Rectal smooth muscle tissue (tissue), 1 donor: ENCODE data around the gene PALLD.

Experiments used
- H3K27ac ChIP-seq: one replicate; pipeline ENCODE4 v1.7.0; 2013; ENCODE audit warnings: low read depth, low read length, inconsistent platforms
- H3K27me3 ChIP-seq: one replicate; pipeline ENCODE4 v1.7.0; 2013; ENCODE audit warnings: low read length; ENCODE audit not compliant: control insufficient read depth, insufficient read depth
- H3K36me3 ChIP-seq: one replicate; pipeline ENCODE4 v1.7.0; 2013; ENCODE audit warnings: low read length; ENCODE audit not compliant: control insufficient read depth, insufficient read depth
- H3K4me1 ChIP-seq: one replicate; pipeline ENCODE4 v1.7.0; 2013; ENCODE audit warnings: low read length; ENCODE audit not compliant: control insufficient read depth, insufficient read depth
- H3K4me3 ChIP-seq: one replicate; pipeline ENCODE4 v1.7.0; 2013; ENCODE audit warnings: low read length
- H3K9ac ChIP-seq: one replicate; pipeline ENCODE4 v1.7.0; 2013; ENCODE audit warnings: low read length

PALLD gene

DNA sequence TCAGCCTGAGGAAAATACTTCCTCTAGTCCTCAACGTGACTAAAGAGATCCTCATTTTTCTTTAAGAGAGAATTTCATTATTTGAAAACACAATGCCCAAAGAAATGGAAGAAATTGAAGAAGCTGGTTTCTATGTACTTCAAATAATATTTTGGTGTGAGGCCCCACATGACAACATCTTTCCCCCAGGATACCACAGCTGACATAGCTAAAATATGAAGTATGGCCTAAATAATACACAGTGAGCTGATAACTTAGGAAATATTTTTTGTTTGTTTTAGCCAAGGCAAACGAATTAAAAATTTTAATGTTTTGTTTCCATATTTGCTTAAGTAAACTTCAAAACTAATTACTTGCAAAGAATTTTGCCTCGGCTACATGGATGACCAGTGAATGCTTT, 364.0 kb downstream of the PALLD start:
- Histone ChIP-seq H3K27me3 (no peaks in the 10 kb centered on the region), H3K9ac (no peak overlapping the region), H3K4me1 (peaks cover 44% of the 10 kb centered on the region), H3K36me3 (no peaks in the 10 kb centered on the region), H3K27ac (peak overlapping the region; percentile 63), H3K4me3 (no peak overlapping the region)

DNA sequence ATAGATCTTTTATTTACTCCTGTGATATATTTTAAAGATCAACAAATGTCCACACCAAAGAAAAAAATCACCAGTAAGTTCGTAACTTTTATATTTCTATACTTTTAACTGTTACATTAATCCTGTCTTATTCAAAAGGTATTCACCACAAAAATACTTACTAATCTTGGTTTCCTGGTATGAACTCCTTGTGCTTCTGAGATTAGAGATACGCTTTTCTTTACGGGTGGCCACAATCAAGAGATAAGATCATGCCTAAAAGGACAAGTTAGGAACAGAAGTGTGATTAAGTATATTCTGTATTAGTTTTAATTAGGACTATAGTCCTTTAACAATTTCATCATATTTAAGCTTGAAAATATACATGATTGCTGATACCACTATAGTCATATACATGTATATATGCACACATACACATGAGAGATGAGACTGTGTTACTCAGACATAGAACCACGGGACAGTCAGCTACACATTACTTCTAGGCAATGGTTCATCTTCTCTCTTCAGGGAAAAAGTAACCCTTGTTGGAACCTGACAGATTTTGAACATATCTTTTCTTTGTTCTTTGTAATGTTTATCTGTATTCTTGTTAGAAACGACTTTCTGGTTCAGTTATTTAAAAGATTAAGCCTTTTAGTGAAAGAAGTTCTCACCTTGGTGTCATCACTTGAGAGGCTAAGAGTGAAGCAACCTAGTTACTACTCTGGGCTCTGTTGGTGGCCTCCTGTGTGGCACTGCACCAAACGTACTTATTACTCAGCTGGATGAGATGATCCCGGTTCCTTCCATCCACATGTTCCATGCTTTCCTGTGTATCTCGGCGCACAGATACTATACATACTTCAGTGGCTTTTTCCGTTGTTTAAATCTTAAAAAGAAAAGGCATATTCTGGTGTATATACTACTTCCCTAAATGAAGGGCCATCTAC, 367.1 kb downstream of the PALLD start:
- no peaks in the 10 kb centered on the region for H3K27me3 ChIP-seq
- H3K36me3 ChIP-seq, result no peaks in the 10 kb centered on the region
- no peak overlapping the region for H3K4me3 ChIP-seq
- H3K9ac ChIP-seq, result no peak overlapping the region
- peaks cover 30% of the 10 kb centered on the region for H3K4me1 ChIP-seq
- no peak overlapping the region for H3K27ac ChIP-seq

DNA sequence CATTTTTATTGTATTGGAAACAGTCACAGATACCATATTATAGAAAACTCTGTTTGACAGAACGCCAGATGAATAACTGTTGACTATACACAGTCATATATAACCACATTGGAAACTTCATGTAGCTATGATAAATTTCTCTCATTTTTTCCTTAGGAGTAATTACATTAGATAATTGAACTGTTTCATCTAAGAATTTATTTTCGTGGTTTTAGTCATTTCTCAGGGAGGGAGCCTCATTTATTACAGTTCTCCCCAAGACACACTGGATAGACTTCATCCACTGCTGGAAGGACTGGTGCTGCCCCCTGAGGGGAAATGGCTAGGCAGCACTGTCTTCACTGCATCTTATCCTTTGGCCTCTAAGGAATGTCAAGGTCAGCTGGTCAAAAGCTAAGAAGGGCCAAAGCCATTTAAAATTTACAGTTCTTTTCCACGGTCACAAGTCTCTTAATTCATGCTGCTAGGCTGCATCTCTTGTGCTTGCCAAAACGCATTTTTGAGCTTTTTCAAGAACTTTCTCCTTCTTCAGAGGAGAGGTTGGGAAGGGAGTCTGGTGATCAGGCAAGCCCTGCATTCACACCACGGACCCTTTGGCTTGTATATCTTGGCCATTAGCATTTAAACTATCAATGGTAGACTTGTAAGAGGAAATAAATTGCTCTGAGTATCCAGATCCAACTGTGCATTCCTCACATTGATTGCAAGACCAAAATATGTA, 368.1 kb downstream of the PALLD start:
- peak overlapping the region; percentile 21 for H3K27ac ChIP-seq
- no peak overlapping the region for H3K4me3 ChIP-seq
- H3K4me1 ChIP-seq, result peaks cover 27% of the 10 kb centered on the region
- H3K9ac ChIP-seq, result no peak overlapping the region
- H3K27me3 ChIP-seq, result no peaks in the 10 kb centered on the region
- H3K36me3 ChIP-seq, result no peaks in the 10 kb centered on the region

DNA sequence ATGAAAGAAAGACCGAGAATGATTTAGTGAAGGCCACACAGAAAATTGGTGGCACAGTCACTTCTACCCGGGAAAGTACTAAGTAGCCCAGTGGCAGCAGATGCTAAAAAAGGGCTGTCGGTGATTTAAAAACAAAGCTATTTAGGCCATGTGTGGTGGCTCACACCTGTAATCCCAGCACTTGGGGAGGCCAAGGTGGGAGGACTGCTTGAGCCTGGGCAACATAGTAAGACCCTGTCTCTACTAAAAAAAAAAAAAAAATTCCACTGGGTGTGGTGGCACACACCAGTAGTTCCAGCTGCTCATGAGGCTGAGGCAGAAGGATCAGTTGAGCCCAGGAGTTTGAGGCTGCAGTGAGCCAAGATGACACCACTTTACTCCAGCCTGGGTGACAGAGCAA, 369.0 kb downstream of the PALLD start:
- no peaks in the 10 kb centered on the region for H3K27me3 ChIP-seq
- H3K9ac ChIP-seq, result no peak overlapping the region
- H3K4me1 ChIP-seq, result peaks cover 27% of the 10 kb centered on the region
- H3K36me3 ChIP-seq, result no peaks in the 10 kb centered on the region
- H3K4me3 ChIP-seq, result no peak overlapping the region
- no peak overlapping the region for H3K27ac ChIP-seq

GRCh38 chr4:168866635-168867034, 369.8 kb downstream of the PALLD start:
- H3K4me3 ChIP-seq, result no peak overlapping the region
- H3K36me3 ChIP-seq, result no peaks in the 10 kb centered on the region
- no peaks in the 10 kb centered on the region for H3K27me3 ChIP-seq
- H3K27ac ChIP-seq, result no peak overlapping the region
- H3K4me1 ChIP-seq, result peaks cover 33% of the 10 kb centered on the region
- no peak overlapping the region for H3K9ac ChIP-seq

DNA sequence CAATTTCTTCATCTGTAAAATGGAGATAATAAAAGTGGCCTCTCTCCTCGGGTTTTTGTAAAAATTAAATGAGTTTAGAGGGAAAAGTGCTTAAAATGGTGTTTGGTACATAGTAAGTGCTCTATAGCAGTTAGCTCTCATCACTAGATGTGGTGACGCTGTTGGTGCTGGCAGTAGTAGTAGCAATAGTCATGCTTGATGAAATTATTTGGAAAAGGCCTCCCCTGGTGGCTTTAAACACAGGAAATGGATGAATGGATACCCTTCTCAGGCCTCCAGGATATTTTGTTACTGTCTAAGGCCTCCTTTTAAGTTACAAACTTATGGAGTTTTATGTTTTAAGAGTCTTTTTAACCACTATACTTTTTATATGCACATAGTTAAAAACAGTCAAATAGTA, 370.3 kb downstream of the PALLD start:
- Histone ChIP-seq H3K27me3 (no peaks in the 10 kb centered on the region), H3K27ac (no peak overlapping the region), H3K9ac (no peak overlapping the region), H3K4me3 (no peak overlapping the region), H3K4me1 (peaks cover 37% of the 10 kb centered on the region), H3K36me3 (no peaks in the 10 kb centered on the region)

GRCh38 chr4:168868044-168868781, 371.4 kb downstream of the PALLD start:
- Histone ChIP-seq H3K36me3 (no peaks in the 10 kb centered on the region), H3K27ac (peak overlapping the region; percentile 53), H3K9ac (no peak overlapping the region), H3K4me1 (peaks cover 37% of the 10 kb centered on the region), H3K4me3 (no peak overlapping the region), H3K27me3 (no peaks in the 10 kb centered on the region)

DNA sequence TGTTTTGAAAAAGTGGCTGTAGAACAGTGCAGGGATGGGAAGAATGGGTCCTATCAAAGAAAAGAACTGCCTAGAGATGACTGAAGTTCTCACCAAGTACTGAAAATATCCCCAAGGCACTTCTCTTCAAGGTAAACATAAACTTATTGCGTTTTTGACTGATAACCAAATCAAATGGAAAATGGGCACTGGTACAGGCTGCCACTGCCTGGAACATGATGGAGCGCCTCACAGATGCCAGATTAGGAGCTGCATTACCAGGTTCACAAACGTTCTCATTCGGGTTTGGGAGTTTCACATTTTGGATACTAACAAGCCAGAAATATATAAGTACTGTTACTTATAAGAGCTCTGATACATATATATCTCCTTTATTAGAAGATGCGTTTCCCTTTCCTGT, 371.9 kb downstream of the PALLD start:
- no peak overlapping the region for H3K9ac ChIP-seq
- peak overlapping the region; percentile 53 for H3K27ac ChIP-seq
- H3K36me3 ChIP-seq, result no peaks in the 10 kb centered on the region
- H3K4me1 ChIP-seq, result peaks cover 40% of the 10 kb centered on the region
- H3K4me3 ChIP-seq, result no peak overlapping the region
- H3K27me3 ChIP-seq, result no peaks in the 10 kb centered on the region

DNA sequence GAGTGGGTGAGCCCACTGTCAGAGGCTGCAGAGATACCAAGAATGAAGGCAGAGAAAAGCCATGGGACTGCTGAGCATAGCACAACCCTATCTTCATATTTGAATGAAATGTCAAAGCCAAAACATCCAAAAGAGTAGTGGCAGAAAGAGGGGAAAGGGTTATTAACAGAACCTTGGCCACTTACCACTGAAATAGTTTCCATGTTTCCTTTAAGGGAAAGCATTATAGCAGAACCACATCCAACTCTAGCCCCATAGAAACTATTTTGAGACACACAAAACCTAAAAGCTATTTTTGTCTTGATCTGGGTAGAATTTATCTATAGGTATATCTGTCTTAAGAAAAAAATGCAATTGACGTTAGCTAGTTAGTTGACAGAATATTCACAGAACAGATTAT, 373.2 kb downstream of the PALLD start:
- Histone ChIP-seq H3K9ac (no peak overlapping the region), H3K36me3 (no peaks in the 10 kb centered on the region), H3K27ac (no peak overlapping the region), H3K27me3 (no peaks in the 10 kb centered on the region), H3K4me1 (peaks cover 40% of the 10 kb centered on the region), H3K4me3 (no peak overlapping the region)

DNA sequence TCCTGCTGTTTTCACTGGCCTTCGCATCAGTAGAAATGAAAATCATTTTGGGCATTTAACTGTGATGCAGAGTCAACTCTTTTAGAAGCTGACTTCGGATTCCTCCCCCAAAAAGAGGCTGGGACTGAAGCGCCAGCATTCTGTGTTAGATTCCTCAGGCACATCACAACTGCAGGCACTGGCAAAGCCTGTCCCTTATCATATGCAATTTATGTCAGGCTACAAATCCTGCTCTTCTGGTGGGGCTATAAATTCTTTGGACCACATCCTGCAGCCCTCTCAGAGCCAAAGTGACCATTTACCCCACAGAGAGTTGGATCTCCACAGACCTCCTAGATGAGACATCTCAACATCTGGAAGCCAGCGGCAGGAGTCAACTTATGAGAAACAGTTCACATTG, 374.8 kb downstream of the PALLD start:
- H3K9ac ChIP-seq, result no peak overlapping the region
- no peaks in the 10 kb centered on the region for H3K27me3 ChIP-seq
- peaks cover 42% of the 10 kb centered on the region for H3K4me1 ChIP-seq
- H3K36me3 ChIP-seq, result no peaks in the 10 kb centered on the region
- no peak overlapping the region for H3K27ac ChIP-seq
- no peak overlapping the region for H3K4me3 ChIP-seq

GRCh38 chr4:168874083-168874482, 377.2 kb downstream of the PALLD start:
- Histone ChIP-seq H3K9ac (no peak overlapping the region), H3K27ac (peak overlapping the region; percentile 1), H3K27me3 (no peaks in the 10 kb centered on the region), H3K4me3 (no peak overlapping the region), H3K4me1 (peaks cover 40% of the 10 kb centered on the region), H3K36me3 (no peaks in the 10 kb centered on the region)

GRCh38 chr4:168876106-168876505, 379.3 kb downstream of the PALLD start:
- H3K9ac ChIP-seq, result no peak overlapping the region
- H3K4me3 ChIP-seq, result no peak overlapping the region
- H3K36me3 ChIP-seq, result no peaks in the 10 kb centered on the region
- peaks cover 45% of the 10 kb centered on the region for H3K4me1 ChIP-seq
- no peaks in the 10 kb centered on the region for H3K27me3 ChIP-seq
- H3K27ac ChIP-seq, result peak overlapping the region; percentile 56
